Esophagus (tissue), 2 donors: ENCODE data around the gene TSR3. TPM values are rescaled to one million over a fixed set of nuclear protein-coding genes. Genes with fewer than 3 reads are reported as not detected.

ENCODE experiments used
- H3K27ac ChIP-seq, 2 donors: one replicate each; pipeline ENCODE4 v1.5.1; 2013; ENCODE audit warnings: low read depth in 2 of 2, mild to moderate bottlenecking in 2 of 2, inconsistent platforms in 1 of 2, low read length in 1 of 2, moderate library complexity in 1 of 2
- H3K27me3 ChIP-seq, 2 donors: one replicate each; pipeline ENCODE4 v1.6.1; 2013; ENCODE audit warnings: low read length in 2 of 2, control low read depth in 1 of 2, mild to moderate bottlenecking in 1 of 2; ENCODE audit not compliant: insufficient read depth in 2 of 2, control insufficient read depth in 1 of 2
- H3K36me3 ChIP-seq, 2 donors: one replicate each; pipeline ENCODE4 v1.6.1; 2013; ENCODE audit warnings: low read length in 1 of 2; ENCODE audit not compliant: control insufficient read depth in 2 of 2, insufficient read depth in 2 of 2
- H3K4me1 ChIP-seq, 2 donors: one replicate each; pipeline ENCODE4 v1.6.1; 2013; ENCODE audit warnings: low read length in 1 of 2; ENCODE audit not compliant: control insufficient read depth in 2 of 2, insufficient read depth in 2 of 2
- H3K4me3 ChIP-seq, 2 donors: one replicate each; pipeline ENCODE4 v1.5.1; 2013; ENCODE audit warnings: low read length in 2 of 2, mild to moderate bottlenecking in 2 of 2, low read depth in 1 of 2, moderate library complexity in 1 of 2
- H3K9me3 ChIP-seq, 2 donors: one replicate each; pipeline ENCODE4 v1.6.1; 2013; ENCODE audit warnings: mild to moderate bottlenecking in 2 of 2, low read depth in 1 of 2, low read length in 1 of 2, moderate library complexity in 1 of 2; ENCODE audit not compliant: control insufficient read depth in 2 of 2, insufficient read depth in 1 of 2
- WGBS, 2 donors: extraction: QIAGEN DNeasy Blood & Tissue Kit; methylation state at CpG; one replicate each; pipeline ENCODE4 v1.1.7; 2013; 5-methylcytosine and 5-hydroxymethylcytosine counted together
- polyA plus RNA-seq, 2 donors: library from polyadenylated mRNA; stranded (reverse); fragments of 200-250 nt; gene quantifications; one replicate each; pipeline ENCODE4 v1.2.3, GENCODE V29; 2013
- donor health status: healthy with polysubstance abuse.
- donor health status: Bipolar disorder and iron deficiency.

The TSR3 gene
- polyA plus RNA-seq, 2 donors, result 31.4 to 53.0 TPM

DNA sequence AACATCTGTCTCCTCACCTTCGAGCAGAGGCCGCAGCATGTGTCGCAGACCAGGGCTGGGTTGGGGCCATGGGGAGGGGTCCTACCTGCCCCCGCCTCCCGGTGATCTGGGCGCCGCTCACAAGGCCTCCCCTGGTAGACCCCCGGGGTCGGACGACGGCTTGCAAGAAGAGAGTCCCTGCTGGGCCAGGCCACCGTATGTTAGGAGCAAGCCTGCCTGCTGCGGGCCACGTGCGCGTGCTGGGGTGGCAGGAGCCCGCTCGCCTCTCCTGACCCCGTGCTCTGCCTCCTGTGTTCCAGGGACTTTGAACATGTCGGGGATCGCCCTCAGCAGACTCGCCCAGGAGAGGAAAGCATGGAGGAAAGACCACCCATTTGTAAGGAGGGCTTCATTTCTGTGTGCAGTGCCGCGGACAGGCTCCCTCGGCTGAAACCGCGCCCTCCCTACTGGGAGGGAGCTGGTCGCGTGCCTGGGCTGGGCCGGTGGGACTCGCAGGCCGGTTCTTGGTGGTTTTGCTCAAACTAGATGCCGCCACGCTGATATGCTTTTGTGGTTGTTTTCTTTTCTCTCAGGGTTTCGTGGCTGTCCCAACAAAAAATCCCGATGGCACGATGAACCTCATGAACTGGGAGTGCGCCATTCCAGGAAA lies 37.8 kb downstream of the TSR3 start:
- 86 to 87% methylated on average over 38 of the region's 38 CpGs for WGBS, 2 donors
- Histone ChIP-seq H3K4me3 (no peak overlapping the region), H3K27me3 (no peaks in the 10 kb centered on the region), H3K27ac (no peak overlapping the region), H3K4me1 (peaks cover 12 to 21% of the 10 kb centered on the region in 2 donors), H3K9me3 (no peaks in the 10 kb centered on the region), H3K36me3 (peaks cover 10 to 60% of the 10 kb centered on the region in 2 donors)

DNA sequence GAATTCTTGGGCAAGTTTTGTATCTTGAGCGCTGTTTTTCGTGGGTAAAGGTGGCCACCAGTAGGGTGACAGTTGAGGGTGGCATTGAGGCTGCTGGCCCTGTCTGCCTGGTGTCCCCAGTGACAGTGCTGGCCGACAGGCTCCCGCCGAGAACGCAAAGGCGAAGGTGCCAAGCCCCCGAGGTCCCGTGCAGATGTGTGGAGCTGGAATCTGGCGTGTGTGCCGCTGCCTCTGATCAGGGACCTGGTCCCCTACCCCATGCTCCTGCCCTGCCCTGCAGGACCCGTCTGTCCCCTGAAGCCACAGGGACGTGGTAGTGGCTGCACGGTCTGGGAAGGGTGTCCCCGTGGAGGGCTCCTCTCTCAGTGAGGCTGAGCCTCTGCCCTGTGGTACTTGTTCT lies 38.8 kb downstream of the TSR3 start:
- Histone ChIP-seq H3K36me3 (peaks cover 10 to 53% of the 10 kb centered on the region in 2 donors), H3K4me3 (no peak overlapping the region), H3K27me3 (no peaks in the 10 kb centered on the region), H3K4me1 (peaks cover 12 to 21% of the 10 kb centered on the region in 2 donors), H3K9me3 (no peaks in the 10 kb centered on the region), H3K27ac (no peak overlapping the region)
- WGBS, 2 donors, result 84 to 91% methylated on average over 15 of the region's 15 CpGs

DNA sequence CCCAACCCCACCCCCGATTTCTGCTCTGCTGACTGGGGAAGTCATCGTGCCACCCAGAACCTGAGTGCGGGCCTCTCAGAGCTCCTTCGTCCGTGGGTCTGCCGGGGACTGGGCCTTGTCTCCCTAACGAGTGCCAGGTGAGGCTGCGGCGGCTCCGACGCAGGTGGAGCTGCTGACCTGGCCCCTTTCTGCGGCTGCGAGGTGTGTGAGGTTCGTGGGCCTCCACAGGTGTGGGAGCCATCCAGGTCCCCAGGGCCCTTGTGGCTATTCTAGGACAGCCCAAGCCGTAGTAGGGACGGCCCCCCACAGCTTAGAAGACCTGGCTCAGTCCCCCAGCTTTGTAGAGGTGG lies 39.2 kb downstream of the TSR3 start:
- no peaks in the 10 kb centered on the region for H3K27me3 ChIP-seq
- no peaks in the 10 kb centered on the region for H3K9me3 ChIP-seq
- 63 to 72% methylated on average over 16 of the region's 16 CpGs for WGBS, 2 donors
- H3K4me1 ChIP-seq, result peaks cover 12 to 21% of the 10 kb centered on the region in 2 donors
- H3K36me3 ChIP-seq, result peaks cover 10 to 48% of the 10 kb centered on the region in 2 donors
- peak overlapping the region in 1 of 2 donors; percentile 88 for H3K4me3 ChIP-seq
- no peak overlapping the region for H3K27ac ChIP-seq

DNA sequence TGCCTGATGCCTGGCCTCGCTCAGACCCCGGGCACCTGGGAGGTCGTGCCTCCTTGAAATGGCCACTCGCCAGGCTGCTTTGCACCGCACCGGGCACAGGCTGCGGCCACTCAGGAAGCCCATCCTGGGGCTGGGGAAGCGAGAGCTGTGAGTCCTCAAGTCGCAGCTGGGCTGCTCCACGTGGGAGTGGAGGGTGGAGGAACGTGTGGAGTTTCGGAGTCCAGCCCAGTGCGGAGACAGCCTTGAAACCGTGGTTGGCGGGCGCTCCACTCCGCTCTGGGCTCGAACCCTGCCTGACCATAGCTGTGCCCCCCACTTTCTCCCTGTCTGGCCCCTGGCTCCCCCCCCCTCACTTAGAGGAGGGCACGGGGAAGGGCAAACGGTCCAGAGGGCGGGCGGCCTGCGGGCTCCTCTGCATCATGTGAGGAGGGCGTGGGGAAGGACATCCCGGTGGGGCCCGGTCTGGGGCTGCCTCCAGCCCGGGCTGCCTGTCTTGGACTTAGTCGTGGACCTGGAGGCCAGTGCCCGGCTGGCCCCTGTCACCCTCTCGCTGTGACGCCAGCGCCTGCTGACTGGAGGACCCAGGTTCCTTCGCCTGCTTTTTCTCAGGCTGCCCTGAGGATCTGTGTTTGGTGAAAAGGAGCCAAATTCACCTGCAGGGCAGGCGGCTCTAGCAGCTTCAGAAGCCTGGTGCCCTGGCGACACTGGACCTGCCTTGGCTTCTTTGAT lies 39.8 kb downstream of the TSR3 start:
- H3K36me3 ChIP-seq, result peaks cover 10 to 45% of the 10 kb centered on the region in 2 donors
- H3K4me3 ChIP-seq, result peak overlapping the region; percentile 70 to 88
- H3K27ac ChIP-seq, result no peak overlapping the region
- H3K4me1 ChIP-seq, result peaks cover 12 to 21% of the 10 kb centered on the region in 2 donors
- no peaks in the 10 kb centered on the region for H3K27me3 ChIP-seq
- 20 to 27% methylated on average over 34 to 35 of the region's 35 CpGs for WGBS, 2 donors
- no peaks in the 10 kb centered on the region for H3K9me3 ChIP-seq

DNA sequence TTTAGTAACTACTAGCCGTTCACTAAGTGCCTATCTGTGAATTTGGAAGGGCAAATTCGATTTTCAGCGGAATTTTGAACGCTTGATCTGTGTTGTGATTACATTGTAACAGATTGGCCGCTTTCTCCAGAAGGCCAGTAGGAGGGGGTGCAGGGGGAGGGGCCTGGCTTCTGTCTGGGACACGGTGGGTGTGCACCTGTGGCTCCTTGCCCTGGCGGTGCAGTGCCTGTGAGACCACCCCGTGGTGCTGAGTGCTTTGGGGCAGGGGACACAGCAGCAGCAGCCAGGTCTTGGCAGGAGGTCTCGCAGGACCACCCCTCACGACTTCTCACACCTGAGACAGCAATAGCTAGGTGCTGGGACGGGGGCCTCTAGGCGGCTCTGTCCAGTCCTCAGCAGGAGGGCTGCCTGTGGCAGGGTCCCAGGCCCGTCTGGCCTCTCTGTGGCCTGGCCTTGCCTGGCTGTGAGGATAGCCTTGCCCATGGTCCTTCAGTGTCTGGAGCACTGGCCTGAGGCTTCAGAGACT lies 40.4 kb downstream of the TSR3 start:
- Histone ChIP-seq H3K36me3 (peaks cover 10 to 39% of the 10 kb centered on the region in 2 donors), H3K9me3 (no peaks in the 10 kb centered on the region), H3K27me3 (no peaks in the 10 kb centered on the region), H3K27ac (no peak overlapping the region), H3K4me1 (peaks cover 12 to 21% of the 10 kb centered on the region in 2 donors), H3K4me3 (peak overlapping the region; percentile 70 to 88)
- 11 to 13% methylated on average over 13 of the region's 13 CpGs for WGBS, 2 donors

DNA sequence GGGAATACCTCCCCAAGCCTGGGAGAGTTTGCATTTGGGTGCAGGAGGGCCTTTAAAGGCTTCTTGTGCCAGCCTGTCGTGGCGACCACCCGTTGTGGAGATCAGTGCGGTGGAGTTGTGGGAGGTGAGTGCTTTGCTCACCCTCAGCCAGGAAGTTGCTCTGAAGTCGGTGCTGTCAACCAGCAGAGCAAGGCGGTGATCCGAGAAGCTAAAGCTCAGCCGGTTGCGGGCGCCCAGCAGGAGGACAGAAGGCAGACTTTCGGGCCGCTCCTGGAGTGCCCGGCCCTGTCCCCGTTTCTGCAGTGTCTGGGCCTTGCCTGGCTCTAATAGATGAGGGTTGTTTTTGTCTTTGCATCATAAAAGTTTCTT lies 40.9 kb downstream of the TSR3 start:
- Histone ChIP-seq H3K4me1 (peaks cover 12 to 21% of the 10 kb centered on the region in 2 donors), H3K9me3 (no peaks in the 10 kb centered on the region), H3K27ac (peak overlapping the region; percentile 89 to 97), H3K4me3 (peak overlapping the region; percentile 70 to 88), H3K36me3 (peaks cover 10 to 35% of the 10 kb centered on the region in 2 donors), H3K27me3 (no peaks in the 10 kb centered on the region)
- WGBS, 2 donors, result 1% methylated on average over 14 of the region's 14 CpGs

DNA sequence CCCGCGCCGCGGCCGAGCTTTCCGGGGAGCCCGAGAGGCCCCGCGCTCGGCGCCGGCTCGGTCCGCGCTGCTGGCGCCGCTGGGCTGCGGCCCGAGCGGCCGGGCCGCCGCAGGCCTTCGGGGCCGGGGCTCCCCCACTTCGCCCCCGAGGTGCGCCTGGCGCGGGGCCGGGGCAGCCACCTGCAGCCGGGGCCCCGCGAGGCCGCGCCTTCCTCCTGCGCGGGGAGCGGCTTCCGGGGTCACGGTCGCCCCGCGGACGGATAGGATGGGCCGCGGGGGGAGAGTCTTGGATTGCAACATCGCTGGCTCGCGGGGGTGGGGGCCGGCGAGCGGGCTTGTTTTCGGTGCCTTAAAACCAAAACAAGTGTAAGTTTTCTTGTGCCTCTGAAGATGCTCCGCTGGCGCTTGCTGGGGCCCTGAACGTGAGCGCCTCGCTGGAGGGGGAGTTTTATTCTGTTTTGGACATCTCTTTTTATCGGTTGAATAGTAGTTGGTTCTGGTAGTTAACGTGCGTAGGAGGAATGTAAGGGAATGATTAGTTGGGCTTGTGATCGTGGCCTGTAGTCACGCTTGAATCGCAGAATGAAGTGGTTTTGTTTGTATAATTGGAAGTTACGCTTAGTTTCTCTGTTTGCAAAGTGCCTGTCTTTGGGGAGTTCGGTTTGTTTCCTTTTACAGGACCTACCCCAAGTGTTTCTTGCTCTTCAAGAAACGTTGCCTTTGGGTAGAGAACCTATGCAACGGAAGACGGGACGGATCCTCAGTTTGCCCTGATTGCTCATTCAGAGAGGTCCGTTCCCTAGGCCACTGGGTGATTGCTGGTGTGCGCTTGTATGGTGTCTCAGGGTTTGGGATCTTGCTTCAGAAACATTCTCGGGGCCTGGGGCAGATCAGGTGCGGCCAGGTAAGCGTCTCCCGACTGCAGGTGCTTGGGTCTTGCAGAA lies 41.5 kb downstream of the TSR3 start:
- peaks cover 12 to 21% of the 10 kb centered on the region in 2 donors for H3K4me1 ChIP-seq
- peak overlapping the region; percentile 70 to 88 for H3K4me3 ChIP-seq
- peaks cover 10 to 28% of the 10 kb centered on the region in 2 donors for H3K36me3 ChIP-seq
- no peaks in the 10 kb centered on the region for H3K9me3 ChIP-seq
- H3K27me3 ChIP-seq, result no peaks in the 10 kb centered on the region
- peak overlapping the region; percentile 89 to 97 for H3K27ac ChIP-seq
- 1% methylated on average over 73 to 77 of the region's 77 CpGs for WGBS, 2 donors

DNA sequence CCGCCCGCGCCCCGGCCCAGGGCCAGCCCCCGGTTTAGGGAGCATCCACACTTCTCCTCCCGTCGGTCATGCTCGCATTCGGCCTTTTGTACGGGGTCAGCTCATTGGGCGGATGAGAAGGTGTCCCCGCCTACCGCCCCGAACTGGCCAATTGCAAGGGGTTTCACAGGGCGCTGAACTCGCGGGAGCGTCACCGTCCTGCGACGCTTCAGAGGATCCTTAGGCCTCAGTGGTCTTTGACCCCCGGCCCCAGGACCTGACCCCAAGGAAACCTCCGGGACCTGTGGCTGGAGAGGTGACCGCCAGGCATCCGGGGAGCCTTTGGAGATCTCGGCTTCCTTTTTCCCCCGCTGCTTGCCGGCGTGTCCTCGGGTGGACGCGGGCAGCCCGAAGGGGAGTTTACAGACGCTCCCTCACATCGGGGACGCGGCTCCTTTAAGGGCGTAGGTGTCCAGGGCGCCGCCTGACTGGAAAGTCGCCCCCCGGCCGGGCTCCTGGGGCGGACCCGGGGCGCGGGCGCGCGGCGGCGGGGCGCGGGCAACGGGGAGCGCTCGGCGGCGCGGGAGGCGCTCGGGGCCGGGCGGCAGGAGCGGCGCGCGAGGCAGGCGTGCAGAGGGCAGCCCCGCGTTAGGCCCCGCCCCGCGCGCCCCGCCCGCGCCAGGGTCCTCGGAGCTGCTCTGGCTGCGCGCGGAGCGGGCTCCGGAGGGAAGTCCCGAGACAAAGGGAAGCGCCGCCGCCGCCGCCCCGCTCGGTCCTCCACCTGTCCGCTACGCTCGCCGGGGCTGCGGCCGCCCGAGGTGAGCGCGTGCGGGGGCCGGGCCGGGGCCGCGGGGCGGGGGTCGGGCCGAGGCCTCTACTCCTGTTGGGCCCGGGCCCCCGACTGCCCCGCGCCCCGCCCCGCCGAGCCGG lies 42.4 kb downstream of the TSR3 start, which contains the start of gene UBE2I:
TSS of gene UBE2I (plus strand) at position 660 of the 909 bp plus-strand sequence. CDS start 4,395 bp downstream, outside the sequence.
- H3K27ac ChIP-seq, result peak within 1 kb of the TSS; percentile 89 to 97
- no peaks in the 10 kb centered on the region for H3K27me3 ChIP-seq
- peaks cover 12 to 21% of the 10 kb centered on the region in 2 donors for H3K4me1 ChIP-seq
- H3K9me3 ChIP-seq, result no peaks in the 10 kb centered on the region
- 1% methylated on average over 72 to 117 of the region's 117 CpGs for WGBS, 2 donors
- H3K4me3 ChIP-seq, result peak within 1 kb of the TSS; percentile 70 to 88
- H3K36me3 ChIP-seq, result peaks cover 6 to 19% of the 10 kb centered on the region in 2 donors
